ENCODE measurements around the gene LPCAT3. TPM values are rescaled to one million over a fixed set of nuclear protein-coding genes. Genes with fewer than 3 reads are reported as not detected.
A peak's percentile ranks its signal among the peaks of the same experiment; 100 is the strongest.

The LPCAT3 gene
- total RNA-seq, 1 donor from 2014 or later, result 23.0 TPM

DNA sequence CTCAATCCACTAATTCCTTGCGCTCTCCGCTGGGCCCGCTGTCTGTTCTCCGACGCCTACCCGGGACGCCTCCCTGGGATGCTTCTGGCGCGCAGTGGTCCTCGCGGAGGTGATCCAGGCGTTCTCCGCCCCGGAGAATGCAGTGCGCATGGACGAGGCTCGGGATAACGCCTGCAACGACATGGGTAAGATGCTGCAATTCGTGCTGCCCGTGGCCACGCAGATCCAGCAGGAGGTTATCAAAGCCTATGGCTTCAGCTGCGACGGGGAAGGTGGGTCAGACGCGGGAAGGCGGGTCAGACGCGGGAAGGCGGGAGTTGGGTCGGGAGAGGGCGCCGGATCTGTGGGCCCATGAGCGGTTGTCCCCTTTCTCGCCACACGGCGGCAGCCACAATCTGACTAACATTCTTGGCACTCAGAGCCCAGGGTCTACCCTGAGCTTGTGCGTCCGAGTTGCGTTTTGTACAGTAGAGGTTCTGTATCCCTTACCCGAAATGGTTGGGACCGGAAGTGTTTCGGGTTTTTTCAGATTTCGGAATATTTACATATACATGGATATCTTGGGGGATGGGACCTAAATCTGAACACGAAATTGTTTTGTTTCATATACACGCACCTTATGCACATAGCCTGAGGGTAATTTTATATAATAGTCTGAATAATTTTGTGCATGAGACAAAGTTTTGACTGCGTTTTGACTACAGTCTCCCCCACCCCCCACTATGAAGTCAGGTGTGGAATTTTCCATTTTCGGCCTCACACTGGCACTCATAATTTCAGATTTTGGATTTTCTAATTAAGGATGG lies 73.7 kb downstream of the LPCAT3 start:
- Histone ChIP-seq H3K27me3 (no peaks in the 10 kb centered on the region), H3K4me3 (peak overlapping the region; percentile 80 to 91), H3K9me3 (no peaks in the 10 kb centered on the region), H3K36me3 (peaks cover 18 to 35% of the 10 kb centered on the region in 2 donors), H3K27ac (peak overlapping the region; percentile 96 to 99), H3K4me1 (peaks cover 0 to 21% of the 10 kb centered on the region in 2 donors)
- peak; percentile 86 to 97 for DNase-seq (ENCODE audit: low spot score in 2 of 2)
- TF ChIP-seq, protein P1, sequence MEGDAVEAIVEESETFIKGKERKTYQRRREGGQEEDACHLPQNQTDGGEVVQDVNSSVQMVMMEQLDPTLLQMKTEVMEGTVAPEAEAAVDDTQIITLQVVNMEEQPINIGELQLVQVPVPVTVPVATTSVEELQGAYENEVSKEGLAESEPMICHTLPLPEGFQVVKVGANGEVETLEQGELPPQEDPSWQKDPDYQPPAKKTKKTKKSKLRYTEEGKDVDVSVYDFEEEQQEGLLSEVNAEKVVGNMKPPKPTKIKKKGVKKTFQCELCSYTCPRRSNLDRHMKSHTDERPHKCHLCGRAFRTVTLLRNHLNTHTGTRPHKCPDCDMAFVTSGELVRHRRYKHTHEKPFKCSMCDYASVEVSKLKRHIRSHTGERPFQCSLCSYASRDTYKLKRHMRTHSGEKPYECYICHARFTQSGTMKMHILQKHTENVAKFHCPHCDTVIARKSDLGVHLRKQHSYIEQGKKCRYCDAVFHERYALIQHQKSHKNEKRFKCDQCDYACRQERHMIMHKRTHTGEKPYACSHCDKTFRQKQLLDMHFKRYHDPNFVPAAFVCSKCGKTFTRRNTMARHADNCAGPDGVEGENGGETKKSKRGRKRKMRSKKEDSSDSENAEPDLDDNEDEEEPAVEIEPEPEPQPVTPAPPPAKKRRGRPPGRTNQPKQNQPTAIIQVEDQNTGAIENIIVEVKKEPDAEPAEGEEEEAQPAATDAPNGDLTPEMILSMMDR (IDR thresholded peaks at IDR 0.05), result peak; percentile 77 to 95 (median 81)
- intact Hi-C loops (cut with DNase I), result loop anchor here (1.0 to 2.0 kb wide), 3 partner anchors 26 to 168 kb away; partner anchors contain the start of genes EMG1, LPCAT3 and PHB2

DNA sequence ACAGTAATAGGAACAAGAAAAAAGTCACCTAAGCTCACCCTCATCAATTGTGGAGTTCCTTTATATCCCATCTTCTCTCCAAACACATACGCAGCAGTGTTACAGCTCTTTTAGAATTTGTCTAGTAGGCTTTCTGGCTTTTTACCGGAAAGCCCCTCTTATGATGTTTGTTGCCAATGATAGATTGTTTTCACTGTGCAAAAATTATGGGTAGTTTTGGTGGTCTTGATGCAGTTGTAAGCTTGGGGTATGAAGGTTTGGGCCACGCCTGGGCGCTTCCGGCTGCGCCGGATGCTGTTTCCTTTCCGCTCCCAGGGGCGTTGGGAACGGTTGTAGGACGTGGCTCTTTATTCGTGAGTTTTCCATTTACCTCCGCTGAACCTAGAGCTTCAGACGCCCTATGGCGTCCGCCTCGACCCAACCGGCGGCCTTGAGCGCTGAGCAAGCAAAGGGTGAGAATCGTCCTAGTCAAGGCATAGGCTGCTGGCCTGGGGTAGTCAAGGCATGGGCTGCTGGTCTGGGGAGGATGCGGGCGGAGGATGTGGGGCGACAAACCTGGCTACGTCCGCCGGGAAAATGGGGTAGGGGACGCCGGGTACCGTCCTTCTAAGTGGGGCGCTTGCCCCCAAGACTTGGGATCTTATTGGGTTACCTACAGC lies 74.4 kb downstream of the LPCAT3 start, which contains the start of the genes C12orf57 and RNU7-1:
Gene C12orf57, plus strand, starts transcription at position 301 of the 659 bp plus-strand sequence. Its CDS starts 100 bp downstream, at position 401.
Gene RNU7-1, plus strand, starts transcription at position 95 of the 659 bp plus-strand sequence.
- intact Hi-C loops (cut with DNase I), result loop anchor here (1.0 to 2.0 kb wide), 6 partner anchors 19 to 169 kb away; partner anchors contain the start of genes EMG1, LPCAT3, PHB2 and SPSB2

DNA sequence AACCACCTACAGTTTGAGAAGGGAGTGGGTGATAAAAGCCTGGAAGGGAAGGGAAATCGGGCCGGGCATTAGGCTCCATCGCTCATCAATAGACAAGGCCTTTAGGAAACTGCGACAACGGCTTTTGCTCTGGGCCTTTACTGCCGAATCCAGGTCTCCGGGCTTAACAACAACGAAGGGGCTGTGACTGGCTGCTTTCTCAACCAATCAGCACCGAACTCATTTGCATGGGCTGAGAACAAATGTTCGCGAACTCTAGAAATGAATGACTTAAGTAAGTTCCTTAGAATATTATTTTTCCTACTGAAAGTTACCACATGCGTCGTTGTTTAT lies 74.9 kb downstream of the LPCAT3 start:
- intact Hi-C loops (cut with DNase I), result loop anchor here (1.0 kb wide), 3 partner anchors 18 to 76 kb away; partner anchors contain the start of genes SPSB2 and TPI1
- Histone ChIP-seq H3K27me3 (no peaks in the 10 kb centered on the region), H3K4me3 (peak overlapping the region; percentile 80 to 91), H3K4me1 (peaks cover 8 to 33% of the 10 kb centered on the region in 2 donors), H3K27ac (peak overlapping the region; percentile 96 to 99), H3K9me3 (no peaks in the 10 kb centered on the region), H3K36me3 (peaks cover 18 to 39% of the 10 kb centered on the region in 2 donors)
- peak; percentile 61 to 94 for DNase-seq (ENCODE audit: low spot score in 2 of 2)
- TF ChIP-seq, protein P1 (IDR thresholded peaks at IDR 0.05), result no peak

More for the DNA sequence above, 74.4 kb downstream of the LPCAT3 start, which contains the start of the genes C12orf57 and RNU7-1:
- Histone ChIP-seq H3K36me3 (peaks cover 18 to 36% of the 10 kb centered on the region in 2 donors), H3K27me3 (no peaks in the 10 kb centered on the region), H3K4me1 (peaks cover 3 to 28% of the 10 kb centered on the region in 2 donors), H3K27ac (peak within 1 kb of the TSS; percentile 96 to 99), H3K9me3 (no peaks in the 10 kb centered on the region), H3K4me3 (peak within 1 kb of the TSS; percentile 80 to 91)
- DNase-seq (ENCODE audit: low spot score in 2 of 2), result peak in 1 of 2 donors; percentile 90
- TF ChIP-seq, protein P1 (IDR thresholded peaks at IDR 0.05), result no peak

DNA sequence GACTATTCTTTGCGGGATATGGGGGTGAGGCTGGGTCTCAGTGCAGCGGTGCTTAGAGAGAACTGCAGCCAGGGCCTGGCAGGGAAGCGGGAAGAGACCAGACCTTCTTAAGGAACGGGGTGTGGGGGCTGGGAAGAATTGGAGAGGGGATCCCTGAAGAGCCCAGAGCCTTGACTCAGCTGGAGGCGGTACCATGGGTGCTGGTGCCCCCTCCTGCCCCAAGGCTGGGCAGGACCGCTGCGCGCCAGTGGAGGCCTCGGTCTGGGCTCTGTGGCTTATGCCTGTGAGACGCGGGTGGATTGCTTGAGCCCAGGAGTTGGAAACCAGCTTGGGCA lies 76.0 kb downstream of the LPCAT3 start:
- Histone ChIP-seq H3K27ac (peak overlapping the region; percentile 96 to 99), H3K27me3 (no peaks in the 10 kb centered on the region), H3K36me3 (peaks cover 18 to 39% of the 10 kb centered on the region in 2 donors), H3K4me3 (no peak overlapping the region), H3K9me3 (no peaks in the 10 kb centered on the region), H3K4me1 (peaks cover 11 to 38% of the 10 kb centered on the region in 2 donors)
- TF ChIP-seq, protein P1 (IDR thresholded peaks at IDR 0.05), result no peak
- intact Hi-C loops (cut with DNase I), result no loop called here
- no peak for DNase-seq (ENCODE audit: low spot score in 2 of 2)

DNA sequence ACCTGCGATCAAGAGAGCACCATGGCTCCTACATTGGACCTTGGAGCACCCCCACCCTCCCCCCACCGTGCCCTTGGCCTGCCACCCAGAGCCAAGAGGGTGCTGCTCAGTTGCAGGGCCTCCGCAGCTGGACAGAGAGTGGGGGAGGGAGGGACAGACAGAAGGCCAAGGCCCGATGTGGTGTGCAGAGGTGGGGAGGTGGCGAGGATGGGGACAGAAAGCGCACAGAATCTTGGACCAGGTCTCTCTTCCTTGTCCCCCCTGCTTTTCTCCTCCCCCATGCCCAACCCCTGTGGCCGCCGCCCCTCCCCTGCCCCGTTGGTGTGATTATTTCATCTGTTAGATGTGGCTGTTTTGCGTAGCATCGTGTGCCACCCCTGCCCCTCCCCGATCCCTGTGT lies 76.5 kb downstream of the LPCAT3 start:
- Histone ChIP-seq H3K36me3 (peaks cover 18 to 36% of the 10 kb centered on the region in 2 donors), H3K9me3 (no peaks in the 10 kb centered on the region), H3K4me1 (peaks cover 15 to 41% of the 10 kb centered on the region in 2 donors), H3K4me3 (no peak overlapping the region), H3K27ac (peak overlapping the region in 1 of 2 donors; percentile 96), H3K27me3 (no peaks in the 10 kb centered on the region)
- DNase-seq (ENCODE audit: low spot score in 2 of 2), result no peak
- TF ChIP-seq, protein P1 (IDR thresholded peaks at IDR 0.05), result no peak
- intact Hi-C loops (cut with DNase I), result no loop called here
